Measurements from ENCODE around the gene TMEM256.
"Not testable (repeated sequence)": the region's sequence is repeated elsewhere in the genome, so short reads cannot be mapped to it uniquely, and the experiment has no call there.

Gene TMEM256

GRCh38 chr17:7380855-7381683 lies 22.8 kb downstream of the TMEM256 start, which contains the start of gene TNK1:
TSS of gene TNK1 (plus strand) at chr17:7381089. CDS start at chr17:7382927, 1,838 bp downstream.
- DNase-seq: no peak

GRCh38 chr17:7380321-7380720 lies 23.6 kb downstream of the TMEM256 start:
- no peak for DNase-seq

- no peak for DNase-seq
Measured at GRCh38 chr17:7379134-7379533, 24.8 kb downstream of the TMEM256 start.

- no peak for DNase-seq
Measured at GRCh38 chr17:7374353-7374752, 29.5 kb downstream of the TMEM256 start.

GRCh38 chr17:7370853-7371252 lies 33.0 kb downstream of the TMEM256 start:
- DNase-seq: no peak

- DNase-seq: no peak
Measured at GRCh38 chr17:7369825-7370224, 34.1 kb downstream of the TMEM256 start.

- DNase-seq: not testable (repeated sequence)
Measured at GRCh38 chr17:7368599-7368994, 35.3 kb downstream of the TMEM256 start.

- no peak for DNase-seq
Measured at GRCh38 chr17:7367918-7368598, 35.8 kb downstream of the TMEM256 start.

- no peak for DNase-seq
Measured at GRCh38 chr17:7367083-7367482, 36.8 kb downstream of the TMEM256 start.

GRCh38 chr17:7365963-7366362 lies 37.9 kb downstream of the TMEM256 start:
- not testable (repeated sequence) for DNase-seq

GRCh38 chr17:7363311-7363710 lies 40.6 kb downstream of the TMEM256 start:
- DNase-seq: no peak

- no peak for DNase-seq
Measured at GRCh38 chr17:7361906-7362305, 42.0 kb downstream of the TMEM256 start.

- DNase-seq: no peak
Measured at GRCh38 chr17:7357381-7357780, 46.5 kb downstream of the TMEM256 start.

- no peak for DNase-seq
Measured at GRCh38 chr17:7356756-7357155, 47.1 kb downstream of the TMEM256 start.

GRCh38 chr17:7356072-7356549 lies 47.8 kb downstream of the TMEM256 start:
- no peak for DNase-seq

GRCh38 chr17:7355573-7355972 lies 48.3 kb downstream of the TMEM256 start:
- no peak for DNase-seq

- DNase-seq: no peak
Measured at GRCh38 chr17:7355053-7355452, 48.8 kb downstream of the TMEM256 start, which contains the start of gene TMEM95. TSS of gene TMEM95 (plus strand) at chr17:7355156. CDS start at chr17:7355205, 49 bp downstream.

GRCh38 chr17:7354262-7354843 lies 49.5 kb downstream of the TMEM256 start:
- no peak for DNase-seq

Measured in amniotic stem cell (primary cell).